Loucy (cell line): ENCODE data around the gene PTTG1IP.

Experiments used
- H2AFZ ChIP-seq: fragments of 200-600 bp; sonication (generic); 2 replicates; pipeline ENCODE4 v1.6.0; 2016; ENCODE audit warnings: antibody characterized with exemption, mild to moderate bottlenecking, low read length, moderate library complexity
- H3F3A ChIP-seq: fragments of 200-600 bp; 2 replicates; pipeline ENCODE4 v1.6.0; 2016; ENCODE audit warnings: antibody characterized with exemption, low read depth, mild to moderate bottlenecking
- H3K27me3 ChIP-seq: fragments of 200-600 bp; sonication (generic); 2 replicates; pipeline ENCODE4 v1.6.1; 2014; ENCODE audit warnings: low read length, mild to moderate bottlenecking; ENCODE audit not compliant: insufficient read depth, poor library complexity, severe bottlenecking
- H3K36me3 ChIP-seq: fragments of 200-600 bp; sonication (generic); 2 replicates; pipeline ENCODE4 v1.6.1; 2016; ENCODE audit warnings: low read length; ENCODE audit not compliant: insufficient read depth
- H3K4me1 ChIP-seq: fragments of 200-600 bp; sonication (generic); 2 replicates; pipeline ENCODE4 v1.5.1; 2014; ENCODE audit warnings: low read length, mild to moderate bottlenecking; ENCODE audit not compliant: insufficient read depth, poor library complexity, severe bottlenecking
- H3K4me2 ChIP-seq: fragments of 200-600 bp; sonication (generic); 2 replicates; pipeline ENCODE4 v1.6.0; 2014; ENCODE audit warnings: antibody characterized with exemption, low read length, low read depth, mild to moderate bottlenecking; ENCODE audit not compliant: poor library complexity, severe bottlenecking
- H3K4me3 ChIP-seq: fragments of 200-600 bp; sonication (generic); 2 replicates; pipeline ENCODE4 v1.5.1; 2014; ENCODE audit warnings: low read length, mild to moderate bottlenecking, mixed read lengths; ENCODE audit not compliant: poor library complexity, severe bottlenecking
- H3K79me2 ChIP-seq: fragments of 200-600 bp; sonication (generic); 2 replicates; pipeline ENCODE4 v1.6.1; 2014; ENCODE audit warnings: low read length; ENCODE audit not compliant: insufficient read depth
- H3K9ac ChIP-seq: fragments of 200-600 bp; sonication (generic); 2 replicates; pipeline ENCODE4 v1.6.0; 2014; ENCODE audit warnings: mild to moderate bottlenecking, low read depth, low read length, moderate library complexity; ENCODE audit not compliant: poor library complexity, severe bottlenecking
- H3K9me2 ChIP-seq: fragments of 200-600 bp; sonication (generic); replicated peaks from 2 replicates; pipeline ENCODE4 v1.6.1; 2016; ENCODE audit warnings: low read depth, low read length, mixed read lengths
- H3K9me3 ChIP-seq: fragments of 200-600 bp; sonication (generic); 2 replicates; pipeline ENCODE4 v1.6.1; 2014; ENCODE audit warnings: mild to moderate bottlenecking, antibody characterized with exemption, low read length, low read depth; ENCODE audit not compliant: insufficient read depth
- H4K20me1 ChIP-seq: fragments of 200-600 bp; sonication (generic); 2 replicates; pipeline ENCODE4 v1.6.0; 2014; ENCODE audit warnings: antibody characterized with exemption, low read length, mild to moderate bottlenecking; ENCODE audit not compliant: insufficient read depth, poor library complexity, severe bottlenecking
- EZH2phosphoT487 ChIP-seq: fragments of 200-600 bp; IDR thresholded peaks from 2 replicates; pipeline ENCODE4 v1.6.1; 2018; ENCODE audit warnings: antibody characterized with exemption, mild to moderate bottlenecking, moderate library complexity, borderline replicate concordance
- TF ChIP-seq, protein P1 (sequence below): fragments of 200-600 bp; sonication (generic); conservative IDR thresholded peaks from 2 replicates; pipeline ENCODE4 v1.5.1; 2014; ENCODE audit warnings: mild to moderate bottlenecking, antibody characterized with exemption, low read length

The PTTG1IP gene

DNA sequence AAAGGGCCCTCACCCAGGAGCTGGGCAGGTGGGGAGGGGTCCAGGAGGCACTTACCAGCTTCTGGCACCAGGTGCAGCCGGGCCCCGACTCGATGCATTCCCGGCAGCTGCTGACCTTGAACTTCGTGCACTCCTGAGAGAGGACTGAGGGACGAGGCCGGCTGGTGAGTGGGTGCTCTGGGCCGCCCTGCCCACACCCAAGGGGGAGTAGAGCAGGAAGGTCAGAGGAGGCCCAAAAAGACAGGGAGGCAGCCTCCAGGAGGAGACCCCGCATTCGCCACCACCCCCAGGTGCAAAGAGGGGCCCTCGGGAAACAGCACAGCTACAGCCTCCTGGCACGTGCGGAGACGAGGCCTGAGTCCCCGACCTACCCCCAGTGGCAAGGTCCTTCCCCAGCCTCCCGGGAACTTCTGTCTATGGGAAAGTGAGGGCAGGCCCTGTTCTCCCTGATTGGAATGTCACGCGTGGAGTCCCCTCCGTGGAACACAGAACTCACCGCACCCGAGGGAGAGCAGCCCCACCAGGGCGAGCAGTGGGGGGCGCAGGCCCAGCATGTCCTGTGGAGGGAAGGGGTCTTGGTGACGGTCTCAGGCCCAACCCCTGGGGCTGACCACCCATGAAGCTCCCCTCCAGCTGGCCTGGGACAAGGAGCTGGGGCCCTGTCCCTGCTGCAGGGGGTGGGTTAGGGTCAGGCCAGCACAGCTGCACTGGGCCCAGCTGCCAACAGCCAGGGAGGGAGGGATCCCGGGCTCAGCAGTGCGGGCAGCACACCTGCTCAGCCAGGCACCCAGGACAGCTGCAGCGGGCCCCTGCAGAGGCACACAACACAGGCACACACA lies 37.0 kb upstream of the PTTG1IP start:
- Histone ChIP-seq H3K4me2 (no peak overlapping the region), H4K20me1 (no peaks in the 10 kb centered on the region), H3K79me2 (peaks cover 38% of the 10 kb centered on the region), H3K9me2 (no peaks in the 10 kb centered on the region), H2AFZ (no peak overlapping the region), H3K9me3 (no peaks in the 10 kb centered on the region), H3F3A (0 out of 2 replicates have a peak, but pooled peaks cover 4% of the 10 kb centered on the region), H3K4me3 (no peak overlapping the region), H3K36me3 (peaks cover 13% of the 10 kb centered on the region; the same call in 1 of the 2 replicates), H3K9ac (no peak overlapping the region), H3K27me3 (no peaks in the 10 kb centered on the region), H3K4me1 (peaks cover 46% of the 10 kb centered on the region)
- no peak for TF ChIP-seq EZH2phosphoT487
- TF ChIP-seq, protein P1, sequence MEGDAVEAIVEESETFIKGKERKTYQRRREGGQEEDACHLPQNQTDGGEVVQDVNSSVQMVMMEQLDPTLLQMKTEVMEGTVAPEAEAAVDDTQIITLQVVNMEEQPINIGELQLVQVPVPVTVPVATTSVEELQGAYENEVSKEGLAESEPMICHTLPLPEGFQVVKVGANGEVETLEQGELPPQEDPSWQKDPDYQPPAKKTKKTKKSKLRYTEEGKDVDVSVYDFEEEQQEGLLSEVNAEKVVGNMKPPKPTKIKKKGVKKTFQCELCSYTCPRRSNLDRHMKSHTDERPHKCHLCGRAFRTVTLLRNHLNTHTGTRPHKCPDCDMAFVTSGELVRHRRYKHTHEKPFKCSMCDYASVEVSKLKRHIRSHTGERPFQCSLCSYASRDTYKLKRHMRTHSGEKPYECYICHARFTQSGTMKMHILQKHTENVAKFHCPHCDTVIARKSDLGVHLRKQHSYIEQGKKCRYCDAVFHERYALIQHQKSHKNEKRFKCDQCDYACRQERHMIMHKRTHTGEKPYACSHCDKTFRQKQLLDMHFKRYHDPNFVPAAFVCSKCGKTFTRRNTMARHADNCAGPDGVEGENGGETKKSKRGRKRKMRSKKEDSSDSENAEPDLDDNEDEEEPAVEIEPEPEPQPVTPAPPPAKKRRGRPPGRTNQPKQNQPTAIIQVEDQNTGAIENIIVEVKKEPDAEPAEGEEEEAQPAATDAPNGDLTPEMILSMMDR = no peak

- no peak overlapping the region for H3K9ac ChIP-seq
These were observed 36.2 kb upstream of the PTTG1IP start for GRCh38 chr21:44909719-44910118.

GRCh38 chr21:44908908-44909307 lies 35.4 kb upstream of the PTTG1IP start:
- Histone ChIP-seq H3K27me3 (no peaks in the 10 kb centered on the region), H3F3A (no peaks in the 10 kb centered on the region)
- TF ChIP-seq, protein P1 = no peak
- TF ChIP-seq EZH2phosphoT487 = no peak

More at GRCh38 chr21:44909719-44910118, 36.2 kb upstream of the PTTG1IP start:
- H3K36me3 ChIP-seq = peaks cover 13% of the 10 kb centered on the region; the same call in 1 of the 2 replicates
- TF ChIP-seq, protein P1 = no peak
- TF ChIP-seq EZH2phosphoT487 = no peak
- no peak overlapping the region for H3K4me3 ChIP-seq
- no peak overlapping the region for H2AFZ ChIP-seq
- H3K4me1 ChIP-seq = peaks cover 38% of the 10 kb centered on the region
- no peaks in the 10 kb centered on the region for H3K9me3 ChIP-seq
- no peaks in the 10 kb centered on the region for H4K20me1 ChIP-seq
- no peaks in the 10 kb centered on the region for H3K9me2 ChIP-seq
- H3F3A ChIP-seq = 0 out of 2 replicates have a peak, but pooled peaks cover 4% of the 10 kb centered on the region
- no peak overlapping the region for H3K4me2 ChIP-seq
- H3K79me2 ChIP-seq = peaks cover 33% of the 10 kb centered on the region
- H3K27me3 ChIP-seq = no peaks in the 10 kb centered on the region

More at GRCh38 chr21:44908908-44909307, 35.4 kb upstream of the PTTG1IP start:
- H3K4me1 ChIP-seq = peaks cover 30% of the 10 kb centered on the region
- H3K4me3 ChIP-seq = no peak overlapping the region
- H3K4me2 ChIP-seq = no peak overlapping the region
- no peaks in the 10 kb centered on the region for H4K20me1 ChIP-seq
- H3K36me3 ChIP-seq = peaks cover 13% of the 10 kb centered on the region; the same call in 1 of the 2 replicates
- H2AFZ ChIP-seq = no peak overlapping the region
- H3K9ac ChIP-seq = no peak overlapping the region
- H3K79me2 ChIP-seq = peaks cover 33% of the 10 kb centered on the region
- no peaks in the 10 kb centered on the region for H3K9me3 ChIP-seq
- no peaks in the 10 kb centered on the region for H3K9me2 ChIP-seq
